Measurements from ENCODE around the gene MAN2A1.

DNA sequence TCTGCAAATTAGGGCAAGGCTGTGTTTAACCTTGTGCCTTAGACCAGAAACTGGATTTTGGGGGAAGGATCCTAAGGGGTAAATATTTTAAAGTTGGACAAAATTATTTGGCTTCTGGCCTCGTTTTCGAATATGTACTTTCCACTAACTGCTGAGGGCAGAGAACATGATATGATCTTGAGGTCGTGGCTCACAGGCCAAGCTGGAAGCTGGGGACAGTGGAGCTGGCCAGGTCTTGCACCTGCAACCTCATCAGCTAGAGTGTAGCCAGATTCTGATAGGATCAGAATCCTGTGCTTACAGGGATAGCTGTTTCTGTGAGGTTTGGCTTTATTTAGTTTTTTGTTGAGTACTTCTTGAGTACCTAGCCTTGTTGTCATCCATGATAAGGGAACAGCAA lies 24.9 kb downstream of the MAN2A1 start:
- TF ChIP-seq ZBTB8A (tag by site-specific recombination; IDR thresholded peaks at IDR 0.05) (no peak), HOXA7 (CRISPR knock-in tag; IDR thresholded peaks at IDR 0.05; ENCODE audit: borderline replicate concordance) (no peak), ZNF274 (IDR thresholded peaks at IDR 0.05; ENCODE audit: low read length) (no peak), ZNF274 (tag by site-specific recombination; IDR thresholded peaks at IDR 0.05; ENCODE audit: borderline replicate concordance) (no peak)
- TF ChIP-seq, protein P1, sequence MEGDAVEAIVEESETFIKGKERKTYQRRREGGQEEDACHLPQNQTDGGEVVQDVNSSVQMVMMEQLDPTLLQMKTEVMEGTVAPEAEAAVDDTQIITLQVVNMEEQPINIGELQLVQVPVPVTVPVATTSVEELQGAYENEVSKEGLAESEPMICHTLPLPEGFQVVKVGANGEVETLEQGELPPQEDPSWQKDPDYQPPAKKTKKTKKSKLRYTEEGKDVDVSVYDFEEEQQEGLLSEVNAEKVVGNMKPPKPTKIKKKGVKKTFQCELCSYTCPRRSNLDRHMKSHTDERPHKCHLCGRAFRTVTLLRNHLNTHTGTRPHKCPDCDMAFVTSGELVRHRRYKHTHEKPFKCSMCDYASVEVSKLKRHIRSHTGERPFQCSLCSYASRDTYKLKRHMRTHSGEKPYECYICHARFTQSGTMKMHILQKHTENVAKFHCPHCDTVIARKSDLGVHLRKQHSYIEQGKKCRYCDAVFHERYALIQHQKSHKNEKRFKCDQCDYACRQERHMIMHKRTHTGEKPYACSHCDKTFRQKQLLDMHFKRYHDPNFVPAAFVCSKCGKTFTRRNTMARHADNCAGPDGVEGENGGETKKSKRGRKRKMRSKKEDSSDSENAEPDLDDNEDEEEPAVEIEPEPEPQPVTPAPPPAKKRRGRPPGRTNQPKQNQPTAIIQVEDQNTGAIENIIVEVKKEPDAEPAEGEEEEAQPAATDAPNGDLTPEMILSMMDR (tag by site-specific recombination; IDR thresholded peaks at IDR 0.05): no peak
